SIG-M5 (cell line): ENCODE measurements around the gene MIXL1.
"Not testable (repeated sequence)": the region's sequence is repeated elsewhere in the genome, so short reads cannot be mapped to it uniquely, and the experiment has no call there.

Source experiments
- DNase-seq: peaks from one replicate; lab custom pipeline; 2025; lab: John Stamatoyannopoulos, UW

The MIXL1 gene

GRCh38 chr1:226223157-226223785 lies at the start of gene MIXL1:
Gene MIXL1 (plus strand): TSS chr1:226223664. CDS start chr1:226223682, 18 bp downstream.
- DNase-seq = no peak

DNA sequence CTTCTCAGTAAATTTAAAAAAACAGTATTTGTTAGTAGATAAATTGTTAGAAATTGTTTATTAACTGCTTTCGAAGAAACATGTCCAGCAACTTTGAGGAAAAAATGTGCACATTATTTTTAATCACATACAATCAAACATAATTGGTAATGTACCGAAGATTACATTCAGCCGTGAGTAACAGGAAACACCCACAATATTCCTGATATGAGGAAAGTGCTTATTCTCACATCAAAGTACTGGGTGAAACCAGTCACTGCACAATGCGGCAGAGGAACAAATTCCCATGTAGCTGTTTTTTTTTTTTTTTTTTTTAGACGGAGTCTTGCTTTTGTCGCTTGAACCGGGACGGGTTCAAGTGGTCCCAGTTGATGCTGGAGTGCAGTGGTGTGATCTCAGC lies 46.6 kb upstream of the MIXL1 start:
- DNase-seq = no peak

- DNase-seq = peak; percentile 64
Measured at GRCh38 chr1:226181996-226182714, 41.3 kb upstream of the MIXL1 start.

GRCh38 chr1:226185141-226186036 lies 38.1 kb upstream of the MIXL1 start:
- DNase-seq = no peak

GRCh38 chr1:226186124-226187018 lies 37.1 kb upstream of the MIXL1 start, which contains the start of gene ACBD3:
Gene ACBD3 (minus strand): TSS chr1:226186741. CDS start chr1:226186675, 66 bp downstream.
- DNase-seq = peak; percentile 69

GRCh38 chr1:226187019-226187322 lies 36.5 kb upstream of the MIXL1 start:
- DNase-seq = no peak

GRCh38 chr1:226187380-226187779 lies 36.1 kb upstream of the MIXL1 start:
- DNase-seq = no peak

DNA sequence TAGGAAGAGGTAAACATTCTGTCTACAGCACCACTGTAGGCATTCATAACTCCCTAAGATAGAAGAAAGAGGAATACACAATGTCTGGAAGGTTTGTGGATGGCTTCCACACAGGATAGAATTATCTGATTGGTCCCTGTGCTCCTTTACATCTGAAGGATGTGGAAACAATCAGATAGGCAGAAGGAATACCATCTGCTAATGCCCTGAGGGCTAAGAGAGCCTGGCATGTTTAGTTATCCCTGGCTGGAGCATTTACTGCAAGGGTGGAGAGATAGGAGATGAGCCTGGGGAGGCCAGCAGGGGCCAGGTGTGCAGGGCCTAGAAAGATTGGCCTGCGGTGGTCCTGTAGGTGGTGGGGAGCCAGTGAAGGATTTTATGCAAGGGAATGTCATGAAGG lies 28.3 kb upstream of the MIXL1 start:
- DNase-seq = no peak

GRCh38 chr1:226199971-226200370 lies 23.5 kb upstream of the MIXL1 start:
- DNase-seq = no peak

DNA sequence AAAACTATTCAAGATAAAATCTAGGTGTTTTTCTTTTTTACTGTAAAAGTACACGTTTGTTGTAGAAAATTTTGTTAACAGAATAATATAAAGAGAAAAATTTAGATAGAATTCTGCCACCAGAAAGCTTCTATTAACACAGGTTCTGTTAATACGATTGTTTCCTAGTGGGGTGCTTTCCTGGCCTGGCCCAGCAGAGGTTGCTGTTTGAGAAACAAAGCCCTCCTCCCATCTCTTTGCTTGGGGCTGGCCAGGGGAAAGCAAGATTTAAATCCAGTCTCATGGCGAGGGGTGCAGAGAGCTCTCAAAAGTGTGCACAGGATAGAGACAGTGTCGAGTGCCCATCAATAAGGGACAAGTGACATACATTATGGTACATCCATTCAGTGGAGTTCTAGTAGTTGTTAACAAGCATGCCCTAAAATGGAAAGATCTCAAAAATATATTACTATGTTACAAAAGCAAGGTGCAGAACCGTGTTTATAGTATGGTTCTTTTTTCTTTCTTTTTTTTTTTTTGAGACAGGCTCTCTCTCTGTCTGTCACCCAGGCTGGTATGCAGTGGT lies 22.4 kb upstream of the MIXL1 start:
- DNase-seq = no peak

GRCh38 chr1:226202246-226202645 lies 21.2 kb upstream of the MIXL1 start:
- DNase-seq = no peak

GRCh38 chr1:226202666-226203065 lies 20.8 kb upstream of the MIXL1 start:
- not testable (repeated sequence) for DNase-seq

- no peak for DNase-seq
Measured at GRCh38 chr1:226203240-226203639, 20.2 kb upstream of the MIXL1 start.

GRCh38 chr1:226203655-226204054 lies 19.8 kb upstream of the MIXL1 start:
- DNase-seq = no peak

DNA sequence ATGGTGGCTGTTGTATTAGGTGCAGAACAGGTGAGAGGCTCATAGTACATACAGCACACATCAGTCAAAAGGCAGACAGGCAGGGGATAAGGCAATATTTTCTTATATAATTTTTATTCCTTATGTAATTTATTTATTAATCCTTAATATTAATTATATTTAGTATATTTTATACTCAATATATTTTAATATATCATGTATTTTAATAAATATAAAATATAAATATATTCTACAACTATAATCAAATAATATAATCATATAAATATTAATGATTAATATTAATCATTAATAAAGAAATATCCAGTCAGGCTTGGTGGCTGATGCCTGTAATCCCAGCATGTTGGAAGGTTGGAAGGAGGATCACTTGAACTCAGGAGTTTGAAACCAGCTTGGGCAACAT lies 19.3 kb upstream of the MIXL1 start:
- no peak for DNase-seq

DNA sequence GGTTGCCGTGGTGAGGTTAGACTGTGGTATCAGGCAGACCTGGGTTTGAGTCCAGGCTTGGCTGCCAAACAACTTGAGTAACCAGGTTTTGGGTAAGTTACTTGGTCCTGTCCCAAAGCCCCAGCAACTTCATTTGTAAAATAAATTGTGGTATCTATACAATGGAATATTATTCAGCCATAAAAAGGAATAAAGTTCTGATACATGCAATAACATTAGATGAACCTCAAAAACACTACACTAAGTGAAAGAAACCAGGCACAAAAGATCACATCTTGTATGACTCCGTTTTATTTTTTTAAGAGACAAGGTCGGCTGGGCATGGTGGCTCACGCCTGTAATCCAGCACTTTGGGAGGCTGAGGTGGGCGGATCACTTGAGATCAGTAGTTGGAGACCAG lies 16.4 kb upstream of the MIXL1 start:
- DNase-seq = no peak

GRCh38 chr1:226209307-226210059 lies 14.0 kb upstream of the MIXL1 start:
- DNase-seq = no peak

GRCh38 chr1:226210571-226211176 lies 12.8 kb upstream of the MIXL1 start:
- no peak for DNase-seq

DNA sequence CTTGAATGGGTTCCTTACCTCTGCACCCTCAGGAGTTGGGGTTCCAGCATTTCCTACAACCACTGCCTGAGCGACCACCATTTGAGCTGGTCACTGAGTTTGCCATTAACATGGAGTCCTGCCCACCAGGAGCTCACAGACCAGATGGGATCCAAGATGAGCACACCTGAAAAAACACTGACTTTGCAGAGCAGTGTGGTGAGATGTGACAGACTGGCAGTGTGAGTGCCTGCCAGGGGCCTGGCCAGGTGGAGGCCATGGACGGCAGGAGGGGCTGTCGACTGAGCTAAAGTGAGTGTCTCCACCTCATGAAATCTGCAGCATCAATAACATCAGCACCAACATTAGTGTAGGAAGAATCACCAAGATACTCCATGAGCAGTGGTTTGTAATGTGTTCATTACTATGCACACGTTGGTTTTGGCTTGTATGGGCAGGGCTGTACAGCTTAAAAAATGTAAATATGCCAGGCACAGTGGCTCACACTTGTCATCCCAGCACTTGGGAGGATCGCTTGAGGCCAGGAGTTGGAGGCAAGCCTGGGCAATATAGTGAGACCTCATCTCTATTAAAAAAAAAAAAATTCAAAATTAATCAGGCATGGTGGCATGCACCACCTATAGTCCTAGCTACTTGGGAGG lies 12.2 kb upstream of the MIXL1 start:
- DNase-seq = no peak

GRCh38 chr1:226212545-226212944 lies 10.9 kb upstream of the MIXL1 start:
- DNase-seq = no peak
